T-helper 2 cell treated with Interferon-gamma antibody and Interleukin-4, amounts not matched to agents 100 ng/mL and 5 ng/mL, for 36 hours (primary cell): ENCODE data around the gene CHST13. TPM values are rescaled to one million over a fixed set of nuclear protein-coding genes. Genes with fewer than 3 reads are reported as not detected.

Experiments used
- intact Hi-C: fragments of 100-400 bp; cut with micrococcal nuclease; formaldehyde crosslinking; loops from one replicate; pipeline ENCODE4 v1.15.1; 2023
- total RNA-seq: library from RNA; stranded (reverse); gene quantifications from 2 replicates; pipeline ENCODE4 v1.2.3, GENCODE V29; 2022

Gene CHST13
- total RNA-seq, 1 donor from 2014 or later = not detected

DNA sequence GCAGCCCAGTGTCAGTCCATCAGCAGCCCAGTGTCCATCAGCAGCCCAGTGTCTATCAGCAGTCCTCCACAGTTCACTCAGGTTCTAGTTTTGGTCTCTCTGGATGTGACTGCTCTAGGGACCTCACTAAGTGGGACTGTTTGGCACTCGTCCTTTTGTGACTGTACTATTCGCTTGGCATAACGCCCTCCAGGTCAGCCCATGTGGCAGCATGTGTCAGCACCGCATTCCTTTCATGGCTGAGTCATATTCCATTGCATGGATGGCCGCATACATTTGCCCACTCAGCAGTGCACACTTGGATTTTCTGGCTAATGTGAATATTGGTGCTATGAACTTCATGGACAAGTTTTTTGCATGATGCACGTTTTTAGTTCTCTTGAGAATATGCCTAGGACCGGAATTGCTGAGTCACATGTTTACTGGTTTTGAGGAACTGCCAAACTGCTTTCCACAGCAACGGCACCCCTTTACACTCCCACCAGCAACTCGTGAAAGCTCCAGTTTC, 16.4 kb downstream of the CHST13 start:
- intact Hi-C loops = no loop called here

- intact Hi-C loops = no loop called here
Measured at GRCh38 chr3:126540951-126541627, 17.1 kb downstream of the CHST13 start.

GRCh38 chr3:126541628-126542339, 17.8 kb downstream of the CHST13 start:
- intact Hi-C loops = no loop called here

- intact Hi-C loops = no loop called here
Measured at GRCh38 chr3:126542340-126543241, 18.6 kb downstream of the CHST13 start.

GRCh38 chr3:126543457-126544061, 19.6 kb downstream of the CHST13 start:
- intact Hi-C loops = no loop called here

DNA sequence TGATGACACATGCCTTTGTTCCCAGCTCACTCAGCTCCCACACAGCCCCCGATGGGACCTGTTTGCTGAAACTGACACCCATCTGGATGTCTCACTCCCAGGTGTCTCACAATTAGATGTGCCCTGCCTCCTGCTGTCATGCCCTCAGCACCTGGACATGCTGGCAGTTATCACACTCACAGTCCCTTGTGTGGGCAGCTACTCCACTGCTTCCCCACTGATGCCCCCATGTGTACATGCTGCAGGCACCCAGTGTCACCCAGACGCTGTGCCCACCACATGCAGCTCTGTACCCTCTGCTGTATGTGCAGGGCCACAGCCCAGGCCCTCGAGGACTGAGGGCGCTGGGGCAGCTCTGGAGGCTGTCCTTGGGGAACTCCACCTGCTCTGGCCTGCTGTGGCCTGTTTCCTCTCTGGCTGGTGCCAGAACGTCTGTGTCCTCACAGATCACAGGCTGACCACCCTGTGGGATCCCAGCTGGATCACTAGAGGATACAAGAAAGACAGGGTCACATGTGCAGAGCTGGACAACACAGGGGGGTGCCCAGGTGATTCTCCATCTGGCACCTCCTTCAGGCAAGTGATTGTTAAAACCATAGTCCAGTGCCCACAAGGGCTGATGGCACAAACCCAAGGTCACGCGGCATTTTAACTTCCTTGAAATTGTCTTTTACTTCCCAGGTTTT, 20.8 kb downstream of the CHST13 start:
- intact Hi-C loops = no loop called here

GRCh38 chr3:126545544-126545943, 21.6 kb downstream of the CHST13 start:
- intact Hi-C loops = no loop called here

DNA sequence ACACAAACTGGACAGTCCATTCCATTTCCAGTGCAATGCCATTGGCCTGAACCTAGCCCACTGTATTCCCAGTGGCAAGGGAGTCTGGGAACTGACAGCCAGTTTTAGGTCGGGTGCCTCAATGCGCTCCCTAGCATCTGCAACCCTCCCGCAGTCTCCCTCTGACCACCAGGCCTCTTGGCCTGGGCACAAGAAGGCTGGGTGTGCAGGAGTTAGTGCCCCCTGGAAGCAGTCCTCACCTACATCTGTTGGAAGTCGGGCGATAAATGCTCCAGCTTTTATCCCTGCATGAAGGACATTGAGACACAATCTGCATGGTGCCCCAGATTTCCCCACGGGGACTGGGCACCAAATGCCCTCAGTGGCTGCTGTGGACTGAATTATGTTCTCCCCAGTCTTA, 22.1 kb downstream of the CHST13 start:
- intact Hi-C loops = no loop called here

DNA sequence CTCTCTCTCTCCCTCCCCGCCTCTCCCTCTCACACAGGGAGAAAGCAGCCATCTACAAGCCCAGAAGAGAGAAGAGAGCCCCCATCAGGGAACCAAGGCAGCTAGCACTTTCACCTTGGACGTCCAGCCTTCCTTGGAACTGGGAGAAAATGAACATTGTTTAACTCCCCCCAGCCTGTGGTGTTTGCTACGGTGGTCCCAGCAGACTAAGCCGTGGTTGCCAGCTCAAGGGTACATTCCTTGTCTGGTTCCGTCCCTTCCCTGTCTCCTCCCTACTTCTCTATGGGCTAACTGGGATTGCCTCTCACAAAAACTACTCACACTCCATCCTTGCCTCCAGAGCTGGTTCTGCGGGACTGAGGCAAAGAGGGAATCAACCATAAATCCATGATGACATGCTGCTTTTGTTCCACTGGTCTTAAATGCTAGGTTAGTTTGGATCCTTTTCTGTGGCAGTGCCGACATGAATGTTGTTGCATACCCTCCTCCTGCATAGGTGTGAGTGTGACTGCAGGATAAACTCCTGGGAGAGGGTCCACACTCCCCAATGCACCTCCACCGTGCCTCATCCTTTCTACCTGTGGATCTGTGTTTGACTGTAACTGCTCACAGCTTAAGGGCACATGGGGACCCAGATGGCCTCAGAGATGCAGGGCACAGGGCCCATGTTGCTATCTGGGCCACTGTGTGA, 22.7 kb downstream of the CHST13 start:
- intact Hi-C loops = no loop called here

DNA sequence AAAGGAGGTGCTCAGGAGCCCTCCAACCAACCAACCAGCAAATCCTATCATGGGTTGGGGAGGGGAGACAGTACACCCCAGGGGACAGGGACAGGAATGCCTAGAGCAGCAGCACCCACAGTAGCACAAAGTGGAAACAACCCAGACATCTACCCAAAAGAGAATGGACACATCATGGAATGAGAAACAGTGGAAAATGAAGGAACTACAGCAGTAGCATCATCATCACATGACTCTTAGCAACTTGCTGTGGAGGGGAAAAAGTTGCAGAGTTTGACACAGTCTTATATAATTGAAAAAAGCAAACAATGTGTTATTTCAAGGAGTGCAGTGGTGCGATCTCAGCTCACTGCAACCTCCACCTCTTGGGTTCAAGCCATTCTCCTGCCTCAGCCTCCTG, 23.8 kb downstream of the CHST13 start:
- intact Hi-C loops = no loop called here

- intact Hi-C loops = no loop called here
Measured at GRCh38 chr3:126548556-126549466, 24.9 kb downstream of the CHST13 start.

DNA sequence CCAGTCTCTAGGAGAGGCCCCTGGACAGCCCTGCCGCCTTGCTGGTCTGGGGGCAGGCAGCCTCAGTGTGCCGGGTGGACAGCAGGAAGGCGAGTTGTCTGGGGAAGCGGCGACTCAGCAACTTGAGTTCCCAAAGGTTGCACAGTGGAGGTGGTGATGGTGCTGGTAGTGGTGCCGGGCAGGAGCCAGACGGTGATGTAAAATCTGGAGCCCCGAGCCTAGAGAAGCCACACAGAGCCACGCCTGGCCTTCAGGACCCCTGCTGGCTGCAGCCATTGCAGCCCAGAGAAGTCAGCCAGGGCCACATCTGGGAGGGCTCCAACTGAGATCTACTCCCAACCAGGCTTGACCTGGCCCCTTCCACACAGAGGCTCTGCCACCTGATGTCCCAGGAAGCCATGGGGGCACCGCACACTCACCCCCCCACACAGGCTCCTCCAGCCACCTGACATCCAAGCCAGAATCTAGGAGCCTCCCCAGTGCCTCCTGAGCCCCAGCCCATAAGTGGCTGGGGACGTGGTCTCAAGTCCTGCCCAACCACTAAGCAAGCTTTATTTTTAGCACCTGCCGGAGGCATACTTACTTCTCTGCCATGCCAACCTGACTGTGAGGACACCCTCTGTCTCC, 26.0 kb downstream of the CHST13 start:
- intact Hi-C loops = no loop called here

DNA sequence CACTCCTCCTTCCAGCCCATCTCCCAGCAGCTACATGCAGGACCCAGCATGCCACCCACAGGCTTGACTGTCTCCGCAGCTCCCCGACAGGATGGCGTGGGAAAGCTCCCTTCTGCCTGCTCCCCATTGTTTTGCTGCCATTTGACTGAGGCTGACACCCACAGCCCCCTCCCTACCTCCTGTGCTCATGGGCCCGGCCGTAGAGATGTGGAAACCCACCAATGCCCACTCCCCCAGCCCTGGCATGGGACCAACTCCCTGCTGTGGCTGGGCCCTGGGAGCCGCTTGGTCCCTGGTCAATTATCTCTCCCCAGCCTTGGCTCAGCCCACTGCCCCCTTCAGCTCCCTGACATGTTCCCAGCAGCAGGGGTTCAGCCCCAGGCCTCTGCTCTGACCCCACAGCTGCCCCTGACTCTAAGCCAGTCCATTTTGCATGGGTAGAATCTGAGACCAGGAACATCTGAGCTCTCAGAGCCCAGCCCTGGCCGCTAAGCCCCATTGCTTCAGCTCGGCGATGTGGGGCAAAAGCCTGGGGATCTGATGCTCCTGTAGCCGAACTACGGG, 26.6 kb downstream of the CHST13 start:
- intact Hi-C loops = no loop called here

GRCh38 chr3:126551121-126551838, 27.3 kb downstream of the CHST13 start:
- intact Hi-C loops = no loop called here

- intact Hi-C loops = no loop called here
Measured at GRCh38 chr3:126551839-126552687, 28.1 kb downstream of the CHST13 start.

GRCh38 chr3:126552688-126553283, 28.8 kb downstream of the CHST13 start:
- intact Hi-C loops = no loop called here
